HEK293 (cell line): Measurements from ENCODE around the gene ACTL8.

Experiments
- CTCF ChIA-PET: fragments of 350-600 bp; formaldehyde crosslinking; extraction: SDS; loops from one replicate; lab custom pipeline; 2021; ENCODE audit warnings: antibody characterized with exemption; lab: Yijun Ruan, JAX
- POLR2A ChIA-PET: fragments of 300-600 bp; formaldehyde crosslinking; extraction: SDS; loops from one replicate; lab custom pipeline; 2020; ENCODE audit warnings: antibody characterized with exemption, inconsistent platforms; lab: Yijun Ruan, JAX
- H3K27ac ChIP-seq: fragments of 200-500 bp; sonication (Bioruptor generic); 2 replicates; pipeline ENCODE4 v1.5.1; 2014; ENCODE audit warnings: low read depth, low read length, control low read depth, inconsistent platforms; ENCODE audit errors: extremely low read depth
- H3K36me3 ChIP-seq, 2 experiments: fragments of 200-500 bp in 1 of 2; sonication (Bioruptor generic) in 1 of 2; 1 replicate in 1 of 2; 2 replicates in 1 of 2; pipeline ENCODE4 v1.5.1; 2014 to 2017; ENCODE audit warnings: inconsistent platforms in 2 of 2, low read length in 2 of 2; ENCODE audit not compliant: control insufficient read depth in 2 of 2, insufficient read depth in 1 of 2
- H3K4me1 ChIP-seq: fragments of 200-500 bp; sonication (Bioruptor generic); 2 replicates; pipeline ENCODE4 v1.5.1; 2014; ENCODE audit warnings: mild to moderate bottlenecking, low read length, inconsistent platforms; ENCODE audit not compliant: control insufficient read depth, insufficient read depth
- H3K4me3 ChIP-seq: 2 replicates; pipeline ENCODE4 v1.5.1; 2011; ENCODE audit warnings: low read depth, mild to moderate bottlenecking, control low read depth, low read length, moderate library complexity
- H3K9me3 ChIP-seq: fragments of 200-500 bp; sonication (Bioruptor generic); 2 replicates; pipeline ENCODE4 v1.5.1; 2014; ENCODE audit warnings: low read depth, low read length, inconsistent platforms; ENCODE audit not compliant: control insufficient read depth, insufficient read depth
- KLF9 ChIP-seq: fragments of 450-650 bp; formaldehyde crosslinking; IDR thresholded peaks from 2 replicates; pipeline ENCODE4 v1.5.1; 2016; ENCODE audit warnings: missing biosample characterization, missing genetic modification characterization, low read depth
- OSR2 ChIP-seq: fragments of 450-650 bp; formaldehyde crosslinking; IDR thresholded peaks from 2 replicates; pipeline ENCODE4 v1.5.1; 2016; ENCODE audit warnings: missing biosample characterization, missing genetic modification characterization
- WT1 ChIP-seq: fragments of 450-650 bp; formaldehyde crosslinking; IDR thresholded peaks from 2 replicates; pipeline ENCODE4 v1.5.1; 2016; ENCODE audit warnings: missing biosample characterization, missing genetic modification characterization
- ZNF114 ChIP-seq: fragments of 450-650 bp; formaldehyde crosslinking; IDR thresholded peaks from 2 replicates; pipeline ENCODE4 v1.5.0; 2017; ENCODE audit warnings: missing biosample characterization, missing genetic modification characterization
- ZNF146 ChIP-seq: fragments of 450-650 bp; formaldehyde crosslinking; IDR thresholded peaks from 2 replicates; pipeline ENCODE4 v1.5.1; 2016; ENCODE audit warnings: missing biosample characterization, missing genetic modification characterization
- ZNF211 ChIP-seq: fragments of 450-650 bp; formaldehyde crosslinking; IDR thresholded peaks from 2 replicates; pipeline ENCODE4 v1.5.1; 2016; ENCODE audit warnings: low read depth, missing biosample characterization, missing genetic modification characterization
- ZNF548 ChIP-seq: fragments of 450-650 bp; formaldehyde crosslinking; IDR thresholded peaks from 2 replicates; pipeline ENCODE4 v1.5.1; 2016; ENCODE audit warnings: missing biosample characterization, missing genetic modification characterization
- ZNF76 ChIP-seq: fragments of 450-650 bp; formaldehyde crosslinking; IDR thresholded peaks from 2 replicates; pipeline ENCODE4; 2016; ENCODE audit warnings: low read depth, missing biosample characterization, missing genetic modification characterization, borderline replicate concordance
- ZNF843 ChIP-seq: fragments of 450-650 bp; formaldehyde crosslinking; IDR thresholded peaks from 2 replicates; pipeline ENCODE4 v1.5.1; 2016; ENCODE audit warnings: missing biosample characterization, missing genetic modification characterization
- TF ChIP-seq, protein P1 (sequence below): fragments of 450-650 bp; formaldehyde crosslinking; IDR thresholded peaks from 2 replicates; pipeline ENCODE4 v1.5.1; 2016; ENCODE audit warnings: missing biosample characterization, missing genetic modification characterization
- TF ChIP-seq, protein P2 (sequence below): fragments of 450-650 bp; formaldehyde crosslinking; IDR thresholded peaks from 2 replicates; pipeline ENCODE4 v1.5.1; 2017; ENCODE audit warnings: missing biosample characterization, missing genetic modification characterization
- TF ChIP-seq, protein P3 (sequence below): fragments of 450-650 bp; formaldehyde crosslinking; IDR thresholded peaks from 2 replicates; pipeline ENCODE4 v1.5.1; 2016; ENCODE audit warnings: missing biosample characterization, missing genetic modification characterization, low read depth
- TF ChIP-seq, protein P4 (sequence below): sonication (generic); formaldehyde crosslinking; IDR thresholded peaks from 2 replicates; pipeline ENCODE4 v1.8.1; 2022; ENCODE audit warnings: mild to moderate bottlenecking, moderate library complexity, missing genetic modification reagents
- TF ChIP-seq, protein P5 (sequence below): fragments of 450-650 bp; formaldehyde crosslinking; IDR thresholded peaks from 2 replicates; pipeline ENCODE4 v1.5.1; 2017; ENCODE audit warnings: missing biosample characterization, missing genetic modification characterization
- TF ChIP-seq, protein P6 (sequence below): fragments of 450-650 bp; formaldehyde crosslinking; IDR thresholded peaks from 2 replicates; pipeline ENCODE4 v1.5.1; 2016; ENCODE audit warnings: missing biosample characterization, missing genetic modification characterization, borderline replicate concordance
- TF ChIP-seq, protein P7 (sequence below): fragments of 450-650 bp; formaldehyde crosslinking; IDR thresholded peaks from 2 replicates; pipeline ENCODE4 v1.5.1; 2016; ENCODE audit warnings: missing biosample characterization, missing genetic modification characterization
- TF ChIP-seq, protein P8 (sequence below): fragments of 450-650 bp; formaldehyde crosslinking; IDR thresholded peaks from 2 replicates; pipeline ENCODE4 v1.5.1; 2017; ENCODE audit warnings: missing biosample characterization, missing genetic modification characterization

Gene ACTL8

DNA sequence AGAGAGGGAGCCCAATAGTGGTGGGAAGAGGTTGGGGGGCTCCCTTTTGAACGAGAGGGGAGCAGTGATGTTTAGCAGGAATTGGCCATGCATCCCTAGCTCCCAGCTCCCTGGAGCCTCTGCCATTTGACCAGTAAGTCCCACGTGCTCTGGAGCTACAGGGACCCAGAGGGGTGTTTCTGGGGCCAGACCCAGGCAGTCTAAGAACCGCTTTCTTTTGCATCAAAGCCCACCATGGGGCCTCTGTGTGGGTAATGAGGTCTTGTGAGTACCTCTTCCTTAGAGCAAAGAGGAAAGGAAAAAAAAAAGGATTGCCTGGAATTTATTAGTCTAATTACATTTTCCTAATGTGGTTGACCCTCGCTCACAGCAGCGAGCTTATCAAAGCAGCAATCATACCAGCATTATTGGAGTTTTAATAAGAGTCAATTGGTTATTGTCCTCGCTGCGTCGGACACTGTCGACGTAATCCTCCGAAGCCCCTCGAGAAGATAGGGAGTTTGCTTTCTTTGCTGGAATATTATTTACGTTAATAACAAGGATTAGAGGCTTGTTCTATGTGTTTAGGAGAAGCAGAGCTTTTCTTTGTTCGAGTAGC, 17.6 kb downstream of the ACTL8 start (continued):
- TF ChIP-seq ZNF211 (tag by site-specific recombination) (no peak), ZNF76 (tag by site-specific recombination) (no peak), OSR2 (tag by site-specific recombination) (no peak)
- TF ChIP-seq, protein P1, sequence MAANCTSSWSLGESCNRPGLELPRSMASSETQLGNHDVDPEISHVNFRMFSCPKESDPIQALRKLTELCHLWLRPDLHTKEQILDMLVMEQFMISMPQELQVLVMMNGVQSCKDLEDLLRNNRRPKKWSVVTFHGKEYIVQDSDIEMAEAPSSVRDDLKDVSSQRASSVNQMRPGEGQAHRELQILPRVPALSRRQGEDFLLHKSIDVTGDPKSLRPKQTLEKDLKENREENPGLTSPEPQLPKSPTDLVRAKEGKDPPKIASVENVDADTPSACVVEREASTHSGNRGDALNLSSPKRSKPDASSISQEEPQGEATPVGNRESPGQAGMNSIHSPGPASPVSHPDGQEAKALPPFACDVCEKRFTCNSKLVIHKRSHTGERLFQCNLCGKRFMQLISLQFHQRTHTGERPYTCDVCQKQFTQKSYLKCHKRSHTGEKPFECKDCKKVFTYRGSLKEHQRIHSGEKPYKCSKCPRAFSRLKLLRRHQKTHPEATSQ (tag by site-specific recombination) = no peak

DNA sequence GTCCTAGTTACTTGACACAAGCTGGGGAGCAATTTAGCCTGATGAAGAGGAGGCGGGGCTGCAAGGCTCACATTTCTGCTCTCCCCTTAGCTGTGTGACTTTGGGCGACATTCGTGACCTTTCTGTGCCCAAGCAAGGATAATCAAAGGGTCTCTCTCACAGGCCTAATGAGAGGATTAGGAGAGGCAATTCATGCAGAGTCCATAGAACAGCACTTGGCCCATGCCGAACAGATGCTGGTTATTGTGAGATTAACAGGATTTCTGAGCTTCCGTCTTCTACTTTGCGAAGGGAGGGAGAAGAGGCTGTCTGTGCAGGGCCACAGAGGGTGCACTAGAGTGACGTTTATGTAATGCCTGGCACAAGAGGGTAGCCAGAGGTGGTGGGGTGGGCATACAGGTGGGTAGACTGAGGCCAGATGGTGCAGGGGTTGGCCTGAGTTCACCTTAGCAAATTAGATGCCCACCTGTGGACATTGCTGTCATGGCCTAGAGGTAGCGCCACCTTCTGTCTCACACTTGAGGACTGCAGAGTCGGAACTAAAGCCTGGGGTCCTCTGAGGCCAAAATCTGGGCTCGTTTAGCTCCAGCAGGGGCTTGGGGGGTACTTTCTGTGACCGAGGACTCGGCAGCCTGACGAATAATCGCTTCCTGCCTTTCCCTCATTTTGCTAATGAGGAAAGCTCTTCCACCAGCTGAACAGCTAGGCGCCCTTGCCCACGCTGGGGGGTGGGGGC, 18.6 kb downstream of the ACTL8 start:
- CTCF ChIA-PET = interaction anchor here (0.8 to 1.6 kb wide), 4 partner anchors 14 to 152 kb away, joined by 3 to 4 read pairs (median 3); no protein-coding TSS in a partner anchor
- POLR2A ChIA-PET = no interaction called here
- H3K36me3 ChIP-seq = no peaks in the 10 kb centered on the region
- TF ChIP-seq, protein P2, sequence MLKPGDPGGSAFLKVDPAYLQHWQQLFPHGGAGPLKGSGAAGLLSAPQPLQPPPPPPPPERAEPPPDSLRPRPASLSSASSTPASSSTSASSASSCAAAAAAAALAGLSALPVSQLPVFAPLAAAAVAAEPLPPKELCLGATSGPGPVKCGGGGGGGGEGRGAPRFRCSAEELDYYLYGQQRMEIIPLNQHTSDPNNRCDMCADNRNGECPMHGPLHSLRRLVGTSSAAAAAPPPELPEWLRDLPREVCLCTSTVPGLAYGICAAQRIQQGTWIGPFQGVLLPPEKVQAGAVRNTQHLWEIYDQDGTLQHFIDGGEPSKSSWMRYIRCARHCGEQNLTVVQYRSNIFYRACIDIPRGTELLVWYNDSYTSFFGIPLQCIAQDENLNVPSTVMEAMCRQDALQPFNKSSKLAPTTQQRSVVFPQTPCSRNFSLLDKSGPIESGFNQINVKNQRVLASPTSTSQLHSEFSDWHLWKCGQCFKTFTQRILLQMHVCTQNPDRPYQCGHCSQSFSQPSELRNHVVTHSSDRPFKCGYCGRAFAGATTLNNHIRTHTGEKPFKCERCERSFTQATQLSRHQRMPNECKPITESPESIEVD = no peak
- TF ChIP-seq ZNF114 (tag by site-specific recombination) (no peak), ZNF548 (no peak), ZNF146 (tag by site-specific recombination) (no peak), ZNF843 (tag by site-specific recombination) (no peak), KLF9 (tag by site-specific recombination) (no peak), WT1 (tag by site-specific recombination) (no peak)
- TF ChIP-seq, protein P3, sequence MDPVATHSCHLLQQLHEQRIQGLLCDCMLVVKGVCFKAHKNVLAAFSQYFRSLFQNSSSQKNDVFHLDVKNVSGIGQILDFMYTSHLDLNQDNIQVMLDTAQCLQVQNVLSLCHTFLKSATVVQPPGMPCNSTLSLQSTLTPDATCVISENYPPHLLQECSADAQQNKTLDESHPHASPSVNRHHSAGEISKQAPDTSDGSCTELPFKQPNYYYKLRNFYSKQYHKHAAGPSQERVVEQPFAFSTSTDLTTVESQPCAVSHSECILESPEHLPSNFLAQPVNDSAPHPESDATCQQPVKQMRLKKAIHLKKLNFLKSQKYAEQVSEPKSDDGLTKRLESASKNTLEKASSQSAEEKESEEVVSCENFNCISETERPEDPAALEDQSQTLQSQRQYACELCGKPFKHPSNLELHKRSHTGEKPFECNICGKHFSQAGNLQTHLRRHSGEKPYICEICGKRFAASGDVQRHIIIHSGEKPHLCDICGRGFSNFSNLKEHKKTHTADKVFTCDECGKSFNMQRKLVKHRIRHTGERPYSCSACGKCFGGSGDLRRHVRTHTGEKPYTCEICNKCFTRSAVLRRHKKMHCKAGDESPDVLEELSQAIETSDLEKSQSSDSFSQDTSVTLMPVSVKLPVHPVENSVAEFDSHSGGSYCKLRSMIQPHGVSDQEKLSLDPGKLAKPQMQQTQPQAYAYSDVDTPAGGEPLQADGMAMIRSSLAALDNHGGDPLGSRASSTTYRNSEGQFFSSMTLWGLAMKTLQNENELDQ (tag by site-specific recombination) = no peak
- TF ChIP-seq, protein P4, sequence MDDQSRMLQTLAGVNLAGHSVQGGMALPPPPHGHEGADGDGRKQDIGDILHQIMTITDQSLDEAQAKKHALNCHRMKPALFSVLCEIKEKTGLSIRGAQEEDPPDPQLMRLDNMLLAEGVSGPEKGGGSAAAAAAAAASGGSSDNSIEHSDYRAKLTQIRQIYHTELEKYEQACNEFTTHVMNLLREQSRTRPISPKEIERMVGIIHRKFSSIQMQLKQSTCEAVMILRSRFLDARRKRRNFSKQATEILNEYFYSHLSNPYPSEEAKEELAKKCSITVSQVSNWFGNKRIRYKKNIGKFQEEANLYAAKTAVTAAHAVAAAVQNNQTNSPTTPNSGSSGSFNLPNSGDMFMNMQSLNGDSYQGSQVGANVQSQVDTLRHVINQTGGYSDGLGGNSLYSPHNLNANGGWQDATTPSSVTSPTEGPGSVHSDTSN (CRISPR knock-in tag) = no peak
- TF ChIP-seq, protein P5, sequence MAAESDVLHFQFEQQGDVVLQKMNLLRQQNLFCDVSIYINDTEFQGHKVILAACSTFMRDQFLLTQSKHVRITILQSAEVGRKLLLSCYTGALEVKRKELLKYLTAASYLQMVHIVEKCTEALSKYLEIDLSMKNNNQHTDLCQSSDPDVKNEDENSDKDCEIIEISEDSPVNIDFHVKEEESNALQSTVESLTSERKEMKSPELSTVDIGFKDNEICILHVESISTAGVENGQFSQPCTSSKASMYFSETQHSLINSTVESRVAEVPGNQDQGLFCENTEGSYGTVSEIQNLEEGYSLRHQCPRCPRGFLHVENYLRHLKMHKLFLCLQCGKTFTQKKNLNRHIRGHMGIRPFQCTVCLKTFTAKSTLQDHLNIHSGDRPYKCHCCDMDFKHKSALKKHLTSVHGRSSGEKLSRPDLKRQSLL (tag by site-specific recombination) = no peak
- TF ChIP-seq, protein P6, sequence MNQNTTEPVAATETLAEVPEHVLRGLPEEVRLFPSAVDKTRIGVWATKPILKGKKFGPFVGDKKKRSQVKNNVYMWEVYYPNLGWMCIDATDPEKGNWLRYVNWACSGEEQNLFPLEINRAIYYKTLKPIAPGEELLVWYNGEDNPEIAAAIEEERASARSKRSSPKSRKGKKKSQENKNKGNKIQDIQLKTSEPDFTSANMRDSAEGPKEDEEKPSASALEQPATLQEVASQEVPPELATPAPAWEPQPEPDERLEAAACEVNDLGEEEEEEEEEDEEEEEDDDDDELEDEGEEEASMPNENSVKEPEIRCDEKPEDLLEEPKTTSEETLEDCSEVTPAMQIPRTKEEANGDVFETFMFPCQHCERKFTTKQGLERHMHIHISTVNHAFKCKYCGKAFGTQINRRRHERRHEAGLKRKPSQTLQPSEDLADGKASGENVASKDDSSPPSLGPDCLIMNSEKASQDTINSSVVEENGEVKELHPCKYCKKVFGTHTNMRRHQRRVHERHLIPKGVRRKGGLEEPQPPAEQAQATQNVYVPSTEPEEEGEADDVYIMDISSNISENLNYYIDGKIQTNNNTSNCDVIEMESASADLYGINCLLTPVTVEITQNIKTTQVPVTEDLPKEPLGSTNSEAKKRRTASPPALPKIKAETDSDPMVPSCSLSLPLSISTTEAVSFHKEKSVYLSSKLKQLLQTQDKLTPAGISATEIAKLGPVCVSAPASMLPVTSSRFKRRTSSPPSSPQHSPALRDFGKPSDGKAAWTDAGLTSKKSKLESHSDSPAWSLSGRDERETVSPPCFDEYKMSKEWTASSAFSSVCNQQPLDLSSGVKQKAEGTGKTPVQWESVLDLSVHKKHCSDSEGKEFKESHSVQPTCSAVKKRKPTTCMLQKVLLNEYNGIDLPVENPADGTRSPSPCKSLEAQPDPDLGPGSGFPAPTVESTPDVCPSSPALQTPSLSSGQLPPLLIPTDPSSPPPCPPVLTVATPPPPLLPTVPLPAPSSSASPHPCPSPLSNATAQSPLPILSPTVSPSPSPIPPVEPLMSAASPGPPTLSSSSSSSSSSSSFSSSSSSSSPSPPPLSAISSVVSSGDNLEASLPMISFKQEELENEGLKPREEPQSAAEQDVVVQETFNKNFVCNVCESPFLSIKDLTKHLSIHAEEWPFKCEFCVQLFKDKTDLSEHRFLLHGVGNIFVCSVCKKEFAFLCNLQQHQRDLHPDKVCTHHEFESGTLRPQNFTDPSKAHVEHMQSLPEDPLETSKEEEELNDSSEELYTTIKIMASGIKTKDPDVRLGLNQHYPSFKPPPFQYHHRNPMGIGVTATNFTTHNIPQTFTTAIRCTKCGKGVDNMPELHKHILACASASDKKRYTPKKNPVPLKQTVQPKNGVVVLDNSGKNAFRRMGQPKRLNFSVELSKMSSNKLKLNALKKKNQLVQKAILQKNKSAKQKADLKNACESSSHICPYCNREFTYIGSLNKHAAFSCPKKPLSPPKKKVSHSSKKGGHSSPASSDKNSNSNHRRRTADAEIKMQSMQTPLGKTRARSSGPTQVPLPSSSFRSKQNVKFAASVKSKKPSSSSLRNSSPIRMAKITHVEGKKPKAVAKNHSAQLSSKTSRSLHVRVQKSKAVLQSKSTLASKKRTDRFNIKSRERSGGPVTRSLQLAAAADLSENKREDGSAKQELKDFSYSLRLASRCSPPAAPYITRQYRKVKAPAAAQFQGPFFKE = no peak
- TF ChIP-seq, protein P7, sequence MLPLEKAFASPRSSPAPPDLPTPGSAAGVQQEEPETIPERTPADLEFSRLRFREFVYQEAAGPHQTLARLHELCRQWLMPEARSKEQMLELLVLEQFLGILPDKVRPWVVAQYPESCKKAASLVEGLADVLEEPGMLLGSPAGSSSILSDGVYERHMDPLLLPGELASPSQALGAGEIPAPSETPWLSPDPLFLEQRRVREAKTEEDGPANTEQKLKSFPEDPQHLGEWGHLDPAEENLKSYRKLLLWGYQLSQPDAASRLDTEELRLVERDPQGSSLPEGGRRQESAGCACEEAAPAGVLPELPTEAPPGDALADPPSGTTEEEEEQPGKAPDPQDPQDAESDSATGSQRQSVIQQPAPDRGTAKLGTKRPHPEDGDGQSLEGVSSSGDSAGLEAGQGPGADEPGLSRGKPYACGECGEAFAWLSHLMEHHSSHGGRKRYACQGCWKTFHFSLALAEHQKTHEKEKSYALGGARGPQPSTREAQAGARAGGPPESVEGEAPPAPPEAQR = no peak
- TF ChIP-seq, protein P8, sequence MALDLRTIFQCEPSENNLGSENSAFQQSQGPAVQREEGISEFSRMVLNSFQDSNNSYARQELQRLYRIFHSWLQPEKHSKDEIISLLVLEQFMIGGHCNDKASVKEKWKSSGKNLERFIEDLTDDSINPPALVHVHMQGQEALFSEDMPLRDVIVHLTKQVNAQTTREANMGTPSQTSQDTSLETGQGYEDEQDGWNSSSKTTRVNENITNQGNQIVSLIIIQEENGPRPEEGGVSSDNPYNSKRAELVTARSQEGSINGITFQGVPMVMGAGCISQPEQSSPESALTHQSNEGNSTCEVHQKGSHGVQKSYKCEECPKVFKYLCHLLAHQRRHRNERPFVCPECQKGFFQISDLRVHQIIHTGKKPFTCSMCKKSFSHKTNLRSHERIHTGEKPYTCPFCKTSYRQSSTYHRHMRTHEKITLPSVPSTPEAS (tag by site-specific recombination) = no peak
- no peak overlapping the region for H3K4me3 ChIP-seq
- no peaks in the 10 kb centered on the region for H3K9me3 ChIP-seq
- no peak overlapping the region for H3K27ac ChIP-seq
- no peaks in the 10 kb centered on the region for H3K4me1 ChIP-seq
